BE2C (cell line): Measurements from ENCODE around the gene EMILIN1.

Source experiments
- DNase-seq: peaks from one replicate; pipeline ENCODE4 v3.0.0-alpha.2; 2020
- H3K27me3 ChIP-seq: fragments of 250-450 bp; sonication (Bioruptor Pico); 2 replicates; pipeline ENCODE4 v1.5.1; 2020; ENCODE audit warnings: mild to moderate bottlenecking
- H3K36me3 ChIP-seq: fragments of 250-450 bp; sonication (Bioruptor Pico); 2 replicates; pipeline ENCODE4 v1.5.1; 2020; ENCODE audit warnings: mild to moderate bottlenecking
- H3K4me1 ChIP-seq: fragments of 250-450 bp; sonication (Bioruptor Pico); 2 replicates; pipeline ENCODE4 v1.5.1; 2020
- H3K4me3 ChIP-seq: 2 replicates; pipeline ENCODE4 v1.5.1; 2011; ENCODE audit warnings: low read depth, low read length
- H3K9me3 ChIP-seq: fragments of 250-450 bp; sonication (Bioruptor Pico); 2 replicates; pipeline ENCODE4 v1.5.1; 2020
- TF ChIP-seq, protein P1 (sequence below): IDR thresholded peaks from 2 replicates; pipeline ENCODE4 v1.5.1; 2012; ENCODE audit warnings: mild to moderate bottlenecking, low read depth, low read length

Gene EMILIN1

DNA sequence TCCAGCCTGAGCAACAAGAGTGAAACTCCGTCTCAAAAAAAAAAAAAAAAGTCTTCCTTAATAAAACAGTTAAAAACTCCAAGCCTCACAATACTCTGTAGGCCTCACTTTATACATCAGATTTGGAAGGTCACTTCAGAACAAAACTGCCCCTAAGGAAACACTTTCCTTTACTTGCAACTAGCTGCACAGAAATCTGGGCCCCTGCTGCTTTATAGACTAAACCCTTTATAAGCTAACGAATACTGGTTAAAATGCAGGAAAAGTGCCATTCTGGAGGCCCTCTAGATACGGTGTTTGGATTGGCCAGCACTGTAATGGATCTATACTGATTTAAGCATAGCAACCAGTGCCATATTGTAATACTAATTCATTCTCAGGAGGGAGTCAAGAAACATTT is 46.7 kb downstream of the EMILIN1 start:
- Histone ChIP-seq H3K36me3 (no peaks in the 10 kb centered on the region), H3K9me3 (no peaks in the 10 kb centered on the region), H3K4me1 (no peaks in the 10 kb centered on the region; the same call in 1 of the 2 replicates), H3K27me3 (no peaks in the 10 kb centered on the region), H3K4me3 (no peak overlapping the region)
- TF ChIP-seq, protein P1, sequence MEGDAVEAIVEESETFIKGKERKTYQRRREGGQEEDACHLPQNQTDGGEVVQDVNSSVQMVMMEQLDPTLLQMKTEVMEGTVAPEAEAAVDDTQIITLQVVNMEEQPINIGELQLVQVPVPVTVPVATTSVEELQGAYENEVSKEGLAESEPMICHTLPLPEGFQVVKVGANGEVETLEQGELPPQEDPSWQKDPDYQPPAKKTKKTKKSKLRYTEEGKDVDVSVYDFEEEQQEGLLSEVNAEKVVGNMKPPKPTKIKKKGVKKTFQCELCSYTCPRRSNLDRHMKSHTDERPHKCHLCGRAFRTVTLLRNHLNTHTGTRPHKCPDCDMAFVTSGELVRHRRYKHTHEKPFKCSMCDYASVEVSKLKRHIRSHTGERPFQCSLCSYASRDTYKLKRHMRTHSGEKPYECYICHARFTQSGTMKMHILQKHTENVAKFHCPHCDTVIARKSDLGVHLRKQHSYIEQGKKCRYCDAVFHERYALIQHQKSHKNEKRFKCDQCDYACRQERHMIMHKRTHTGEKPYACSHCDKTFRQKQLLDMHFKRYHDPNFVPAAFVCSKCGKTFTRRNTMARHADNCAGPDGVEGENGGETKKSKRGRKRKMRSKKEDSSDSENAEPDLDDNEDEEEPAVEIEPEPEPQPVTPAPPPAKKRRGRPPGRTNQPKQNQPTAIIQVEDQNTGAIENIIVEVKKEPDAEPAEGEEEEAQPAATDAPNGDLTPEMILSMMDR: no peak
- no peak for DNase-seq

DNA sequence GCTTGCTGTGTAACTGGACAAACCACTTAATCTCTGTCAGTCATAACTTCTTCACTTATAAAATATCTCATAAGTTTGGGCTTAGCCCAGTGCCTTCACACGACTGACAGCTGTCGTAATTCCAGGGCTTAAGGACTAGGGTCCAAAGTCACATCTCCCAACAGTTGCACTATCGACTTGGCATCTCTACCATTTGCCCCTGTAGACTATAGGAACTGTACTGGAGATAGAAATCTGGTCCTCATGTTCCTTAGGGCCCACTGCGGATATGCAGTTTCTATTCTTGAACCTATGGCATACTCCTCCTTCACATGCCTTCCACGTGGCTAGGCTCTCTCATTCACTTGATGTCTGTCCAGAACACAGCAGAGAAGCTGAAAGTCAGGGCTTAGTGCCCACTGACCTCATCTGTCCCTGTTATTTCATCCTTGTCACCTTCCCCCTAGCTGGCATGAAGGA is 47.9 kb downstream of the EMILIN1 start:
- TF ChIP-seq, protein P1: no peak
- H3K36me3 ChIP-seq: peaks cover 9% of the 10 kb centered on the region
- no peak for DNase-seq
- H3K4me3 ChIP-seq: no peak overlapping the region
- no peaks in the 10 kb centered on the region; the same call in 1 of the 2 replicates for H3K4me1 ChIP-seq
- no peaks in the 10 kb centered on the region for H3K9me3 ChIP-seq
- no peaks in the 10 kb centered on the region for H3K27me3 ChIP-seq

DNA sequence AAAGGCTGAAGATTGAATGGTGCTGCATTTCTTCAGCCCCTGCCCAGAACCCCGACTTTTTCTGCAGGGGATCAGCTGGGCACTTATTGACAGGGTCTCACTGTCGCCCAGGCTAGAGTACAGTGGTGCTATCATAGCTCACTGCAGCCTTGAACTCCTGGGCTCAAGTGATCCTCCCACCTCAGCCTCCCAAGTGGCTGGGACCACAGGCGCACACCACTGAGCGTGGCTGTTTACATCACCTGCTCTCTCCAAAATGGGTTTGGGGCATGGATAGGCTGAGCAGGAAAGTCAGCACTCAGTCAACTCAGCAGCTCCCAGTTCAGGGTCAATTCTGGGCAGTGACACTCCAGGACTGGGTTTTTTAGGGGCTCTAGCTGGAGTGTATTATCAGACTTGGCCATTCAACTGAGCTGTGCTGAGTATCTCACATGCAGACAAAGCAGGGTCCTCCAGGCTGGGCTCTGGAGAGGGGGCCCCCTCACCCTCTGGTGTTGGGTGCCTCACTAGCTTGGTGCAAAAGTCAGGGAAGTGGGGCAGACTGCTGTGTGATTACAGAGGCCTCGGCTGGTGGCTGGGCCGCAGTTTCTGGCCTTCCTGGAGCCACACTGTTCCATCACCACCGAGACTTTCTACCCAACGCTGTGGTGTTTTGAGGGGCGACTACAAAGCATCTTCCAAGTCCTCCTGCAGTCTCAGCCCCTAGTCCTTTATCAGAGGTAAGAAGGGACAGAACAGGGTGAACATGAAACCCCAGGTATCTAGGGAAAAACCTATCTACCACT is 49.7 kb downstream of the EMILIN1 start:
- H3K9me3 ChIP-seq: no peaks in the 10 kb centered on the region
- H3K4me3 ChIP-seq: no peak overlapping the region
- TF ChIP-seq, protein P1: no peak
- peaks cover 24% of the 10 kb centered on the region for H3K36me3 ChIP-seq
- H3K27me3 ChIP-seq: no peaks in the 10 kb centered on the region
- no peak for DNase-seq
- no peaks in the 10 kb centered on the region; the same call in 1 of the 2 replicates for H3K4me1 ChIP-seq

DNA sequence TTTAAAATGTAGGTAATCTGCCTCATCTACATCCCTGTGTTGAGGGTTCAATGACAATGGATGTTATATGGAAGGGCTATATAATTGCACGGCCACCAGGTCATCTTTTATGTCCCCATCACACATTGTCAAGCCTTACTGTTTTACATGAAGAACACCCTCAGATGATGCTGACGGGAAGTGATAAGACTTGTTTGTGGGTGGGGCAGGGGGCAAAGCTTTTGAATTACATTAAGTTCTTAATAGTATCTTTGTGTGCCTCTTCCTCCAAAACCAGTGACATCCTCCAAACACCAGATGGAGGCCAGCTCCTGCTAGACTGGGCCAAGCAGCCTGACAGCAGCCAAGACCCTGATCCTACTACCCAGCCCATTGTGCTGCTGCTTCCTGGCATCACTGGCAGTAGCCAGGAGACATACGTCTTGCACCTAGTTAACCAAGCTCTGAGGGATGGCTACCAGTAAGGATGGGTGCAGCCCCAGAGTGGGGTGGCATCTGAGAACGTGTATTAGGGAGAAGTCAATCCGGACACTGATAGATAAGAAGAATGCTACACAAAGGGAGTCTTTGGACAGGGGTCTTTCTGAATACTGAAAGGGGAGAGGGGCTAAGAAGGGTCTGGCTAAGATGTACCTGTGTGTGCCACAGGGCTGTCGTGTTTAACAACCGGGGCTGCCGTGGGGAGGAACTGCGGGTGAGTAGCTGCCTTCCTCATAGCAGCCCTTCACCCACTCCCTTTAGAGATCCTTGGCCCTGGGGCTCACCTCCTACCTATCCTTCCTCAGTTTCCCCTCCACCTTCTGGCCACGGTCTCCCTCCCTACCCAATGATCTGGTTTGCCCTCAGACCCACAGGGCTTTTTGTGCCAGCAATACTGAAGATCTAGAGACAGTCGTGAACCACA is 50.5 kb downstream of the EMILIN1 start:
- DNase-seq: no peak
- TF ChIP-seq, protein P1: no peak
- Histone ChIP-seq H3K27me3 (no peaks in the 10 kb centered on the region), H3K9me3 (no peaks in the 10 kb centered on the region), H3K4me3 (no peak overlapping the region), H3K36me3 (peaks cover 24% of the 10 kb centered on the region), H3K4me1 (no peaks in the 10 kb centered on the region; the same call in none of the 2 replicates)

DNA sequence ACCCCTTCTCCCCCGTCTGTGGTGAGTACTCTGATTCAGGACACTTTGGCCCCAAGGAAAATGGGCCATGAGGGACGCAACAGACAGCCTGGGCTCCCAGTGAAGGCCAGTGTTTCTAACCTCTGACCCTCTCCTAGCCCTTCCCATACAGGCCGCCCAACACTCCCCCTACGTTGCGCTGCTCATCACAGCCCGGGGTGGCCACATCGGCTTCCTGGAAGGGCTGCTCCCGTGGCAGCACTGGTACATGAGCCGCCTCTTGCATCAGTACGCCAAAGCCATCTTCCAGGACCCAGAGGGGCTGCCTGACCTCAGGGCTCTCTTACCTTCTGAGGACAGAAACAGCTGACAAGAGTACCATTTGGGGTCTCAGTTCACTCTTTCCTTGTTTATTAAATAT is 52.0 kb downstream of the EMILIN1 start:
- DNase-seq: no peak
- Histone ChIP-seq H3K36me3 (peaks cover 24% of the 10 kb centered on the region), H3K4me3 (no peak overlapping the region), H3K4me1 (no peaks in the 10 kb centered on the region; the same call in 1 of the 2 replicates), H3K9me3 (no peaks in the 10 kb centered on the region), H3K27me3 (no peaks in the 10 kb centered on the region)
- TF ChIP-seq, protein P1: no peak
